H1 (cell line): Measurements from ENCODE around the gene FHIT. TPM values are rescaled to one million over a fixed set of nuclear protein-coding genes. Genes with fewer than 3 reads are reported as not detected.

Source experiments
- polyA plus RNA-seq, 7 experiments: library from polyadenylated mRNA; depleted of rRNA in 3 of 7; stranded (reverse) in 5 of 7; unstranded in 2 of 7; fragments of >200 nt in 5 of 7; fragments of 200-250 nt in 2 of 7; gene quantifications; 1 replicate in 5 of 7; 2 replicates in 1 of 7; 4 replicates in 1 of 7; pipeline versions ENCODE4 v1.2.1 to v1.2.3, GENCODE V29; 2011 to 2013; ENCODE audit warnings: missing spikeins in 2 of 7, mixed read lengths in 2 of 7
- total RNA-seq: library from RNA; stranded (reverse); fragmentation: NEBNext Ultra II Directional; extraction: Animal tissue kit (Norgen Biotek cat#: 25700); gene quantifications from 2 replicates; pipeline ENCODE4 v1.2.1, GENCODE V29; 2021
- TF ChIP-seq, protein P1 (sequence below): fragments of 300-600 bp; sonication (generic); IDR thresholded peaks from 2 replicates; pipeline ENCODE4 v1.7.1; 2012; ENCODE audit warnings: low read length, moderate library complexity, mild to moderate bottlenecking, inconsistent platforms; ENCODE audit not compliant: insufficient replicate concordance
- TF ChIP-seq, protein P2 (sequence below): IDR thresholded peaks from 2 replicates; pipeline ENCODE4 v1.6.1; 2011; ENCODE audit warnings: low read depth, mild to moderate bottlenecking, low read length; ENCODE audit not compliant: insufficient read depth
- TF ChIP-seq, protein P3 (sequence below): IDR thresholded peaks from 2 replicates; pipeline ENCODE4 v1.6.1; 2012; ENCODE audit warnings: inconsistent platforms

The FHIT gene
- total and polyA plus RNA-seq, 2 of the 8 experiments (the other 6 are each of a cell fraction or from before 2014, with no cell fraction given) = 1.2 to 3.2 TPM

DNA sequence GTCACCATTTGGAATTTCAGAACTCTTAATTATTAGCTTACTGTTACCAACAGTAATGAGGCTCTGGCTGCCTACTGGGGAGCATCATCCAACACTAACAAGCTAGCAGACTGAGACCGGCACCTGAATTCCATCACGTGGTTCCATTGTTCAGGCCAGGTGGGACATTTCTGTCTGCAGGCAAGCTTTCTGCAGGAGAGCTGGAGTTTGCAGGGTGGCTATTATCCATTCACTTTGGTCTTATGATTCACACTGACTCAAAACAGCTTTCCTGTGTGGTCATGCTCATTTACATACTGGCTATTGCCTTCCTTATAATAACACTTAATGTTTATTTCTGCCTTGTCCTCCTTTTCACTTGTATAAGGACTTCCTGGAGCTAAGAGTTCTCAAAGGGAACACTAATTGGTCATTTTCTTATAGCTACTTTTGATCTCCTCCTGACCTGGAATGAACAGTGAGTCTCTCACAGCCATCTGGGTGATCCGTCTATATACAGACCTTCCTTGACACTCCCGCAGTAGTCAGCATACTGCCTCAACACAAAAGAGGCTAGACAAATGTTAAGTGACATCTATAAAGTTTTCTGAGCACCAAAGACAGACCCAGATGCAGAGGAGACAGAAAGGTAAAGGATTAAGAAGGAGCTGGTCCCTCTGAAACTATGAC is 695.4 kb downstream of the FHIT start (continued):
- TF ChIP-seq, protein P1, sequence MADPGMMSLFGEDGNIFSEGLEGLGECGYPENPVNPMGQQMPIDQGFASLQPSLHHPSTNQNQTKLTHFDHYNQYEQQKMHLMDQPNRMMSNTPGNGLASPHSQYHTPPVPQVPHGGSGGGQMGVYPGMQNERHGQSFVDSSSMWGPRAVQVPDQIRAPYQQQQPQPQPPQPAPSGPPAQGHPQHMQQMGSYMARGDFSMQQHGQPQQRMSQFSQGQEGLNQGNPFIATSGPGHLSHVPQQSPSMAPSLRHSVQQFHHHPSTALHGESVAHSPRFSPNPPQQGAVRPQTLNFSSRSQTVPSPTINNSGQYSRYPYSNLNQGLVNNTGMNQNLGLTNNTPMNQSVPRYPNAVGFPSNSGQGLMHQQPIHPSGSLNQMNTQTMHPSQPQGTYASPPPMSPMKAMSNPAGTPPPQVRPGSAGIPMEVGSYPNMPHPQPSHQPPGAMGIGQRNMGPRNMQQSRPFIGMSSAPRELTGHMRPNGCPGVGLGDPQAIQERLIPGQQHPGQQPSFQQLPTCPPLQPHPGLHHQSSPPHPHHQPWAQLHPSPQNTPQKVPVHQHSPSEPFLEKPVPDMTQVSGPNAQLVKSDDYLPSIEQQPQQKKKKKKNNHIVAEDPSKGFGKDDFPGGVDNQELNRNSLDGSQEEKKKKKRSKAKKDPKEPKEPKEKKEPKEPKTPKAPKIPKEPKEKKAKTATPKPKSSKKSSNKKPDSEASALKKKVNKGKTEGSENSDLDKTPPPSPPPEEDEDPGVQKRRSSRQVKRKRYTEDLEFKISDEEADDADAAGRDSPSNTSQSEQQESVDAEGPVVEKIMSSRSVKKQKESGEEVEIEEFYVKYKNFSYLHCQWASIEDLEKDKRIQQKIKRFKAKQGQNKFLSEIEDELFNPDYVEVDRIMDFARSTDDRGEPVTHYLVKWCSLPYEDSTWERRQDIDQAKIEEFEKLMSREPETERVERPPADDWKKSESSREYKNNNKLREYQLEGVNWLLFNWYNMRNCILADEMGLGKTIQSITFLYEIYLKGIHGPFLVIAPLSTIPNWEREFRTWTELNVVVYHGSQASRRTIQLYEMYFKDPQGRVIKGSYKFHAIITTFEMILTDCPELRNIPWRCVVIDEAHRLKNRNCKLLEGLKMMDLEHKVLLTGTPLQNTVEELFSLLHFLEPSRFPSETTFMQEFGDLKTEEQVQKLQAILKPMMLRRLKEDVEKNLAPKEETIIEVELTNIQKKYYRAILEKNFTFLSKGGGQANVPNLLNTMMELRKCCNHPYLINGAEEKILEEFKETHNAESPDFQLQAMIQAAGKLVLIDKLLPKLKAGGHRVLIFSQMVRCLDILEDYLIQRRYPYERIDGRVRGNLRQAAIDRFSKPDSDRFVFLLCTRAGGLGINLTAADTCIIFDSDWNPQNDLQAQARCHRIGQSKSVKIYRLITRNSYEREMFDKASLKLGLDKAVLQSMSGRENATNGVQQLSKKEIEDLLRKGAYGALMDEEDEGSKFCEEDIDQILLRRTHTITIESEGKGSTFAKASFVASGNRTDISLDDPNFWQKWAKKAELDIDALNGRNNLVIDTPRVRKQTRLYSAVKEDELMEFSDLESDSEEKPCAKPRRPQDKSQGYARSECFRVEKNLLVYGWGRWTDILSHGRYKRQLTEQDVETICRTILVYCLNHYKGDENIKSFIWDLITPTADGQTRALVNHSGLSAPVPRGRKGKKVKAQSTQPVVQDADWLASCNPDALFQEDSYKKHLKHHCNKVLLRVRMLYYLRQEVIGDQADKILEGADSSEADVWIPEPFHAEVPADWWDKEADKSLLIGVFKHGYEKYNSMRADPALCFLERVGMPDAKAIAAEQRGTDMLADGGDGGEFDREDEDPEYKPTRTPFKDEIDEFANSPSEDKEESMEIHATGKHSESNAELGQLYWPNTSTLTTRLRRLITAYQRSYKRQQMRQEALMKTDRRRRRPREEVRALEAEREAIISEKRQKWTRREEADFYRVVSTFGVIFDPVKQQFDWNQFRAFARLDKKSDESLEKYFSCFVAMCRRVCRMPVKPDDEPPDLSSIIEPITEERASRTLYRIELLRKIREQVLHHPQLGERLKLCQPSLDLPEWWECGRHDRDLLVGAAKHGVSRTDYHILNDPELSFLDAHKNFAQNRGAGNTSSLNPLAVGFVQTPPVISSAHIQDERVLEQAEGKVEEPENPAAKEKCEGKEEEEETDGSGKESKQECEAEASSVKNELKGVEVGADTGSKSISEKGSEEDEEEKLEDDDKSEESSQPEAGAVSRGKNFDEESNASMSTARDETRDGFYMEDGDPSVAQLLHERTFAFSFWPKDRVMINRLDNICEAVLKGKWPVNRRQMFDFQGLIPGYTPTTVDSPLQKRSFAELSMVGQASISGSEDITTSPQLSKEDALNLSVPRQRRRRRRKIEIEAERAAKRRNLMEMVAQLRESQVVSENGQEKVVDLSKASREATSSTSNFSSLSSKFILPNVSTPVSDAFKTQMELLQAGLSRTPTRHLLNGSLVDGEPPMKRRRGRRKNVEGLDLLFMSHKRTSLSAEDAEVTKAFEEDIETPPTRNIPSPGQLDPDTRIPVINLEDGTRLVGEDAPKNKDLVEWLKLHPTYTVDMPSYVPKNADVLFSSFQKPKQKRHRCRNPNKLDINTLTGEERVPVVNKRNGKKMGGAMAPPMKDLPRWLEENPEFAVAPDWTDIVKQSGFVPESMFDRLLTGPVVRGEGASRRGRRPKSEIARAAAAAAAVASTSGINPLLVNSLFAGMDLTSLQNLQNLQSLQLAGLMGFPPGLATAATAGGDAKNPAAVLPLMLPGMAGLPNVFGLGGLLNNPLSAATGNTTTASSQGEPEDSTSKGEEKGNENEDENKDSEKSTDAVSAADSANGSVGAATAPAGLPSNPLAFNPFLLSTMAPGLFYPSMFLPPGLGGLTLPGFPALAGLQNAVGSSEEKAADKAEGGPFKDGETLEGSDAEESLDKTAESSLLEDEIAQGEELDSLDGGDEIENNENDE = no peak
- TF ChIP-seq, protein P2, sequence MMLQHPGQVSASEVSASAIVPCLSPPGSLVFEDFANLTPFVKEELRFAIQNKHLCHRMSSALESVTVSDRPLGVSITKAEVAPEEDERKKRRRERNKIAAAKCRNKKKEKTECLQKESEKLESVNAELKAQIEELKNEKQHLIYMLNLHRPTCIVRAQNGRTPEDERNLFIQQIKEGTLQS = peak; percentile 48; the same call in 1 of the 2 replicates
- TF ChIP-seq, protein P3, sequence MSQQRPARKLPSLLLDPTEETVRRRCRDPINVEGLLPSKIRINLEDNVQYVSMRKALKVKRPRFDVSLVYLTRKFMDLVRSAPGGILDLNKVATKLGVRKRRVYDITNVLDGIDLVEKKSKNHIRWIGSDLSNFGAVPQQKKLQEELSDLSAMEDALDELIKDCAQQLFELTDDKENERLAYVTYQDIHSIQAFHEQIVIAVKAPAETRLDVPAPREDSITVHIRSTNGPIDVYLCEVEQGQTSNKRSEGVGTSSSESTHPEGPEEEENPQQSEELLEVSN = peak; percentile 67
